Gastroesophageal sphincter (tissue), 3 donors: ENCODE results near the gene ZCWPW1.

Experiments used
- CTCF ChIP-seq, 4 experiments: fragments of 200-600 bp in 2 of 4; fragments of 450-650 bp in 2 of 4; sonication (generic) in 1 of 4; IDR thresholded peaks; one replicate each; pipeline ENCODE4 v1.5.1; 2017 to 2019; ENCODE audit warnings: antibody characterized with exemption in 4 of 4, mild to moderate bottlenecking in 2 of 4, moderate library complexity in 2 of 4
- POLR2A ChIP-seq, 2 donors: fragments of 450-650 bp; IDR thresholded peaks; one replicate each; pipeline ENCODE4 v1.6.1; 2017; ENCODE audit warnings: antibody characterized with exemption in 2 of 2, mild to moderate bottlenecking in 2 of 2, moderate library complexity in 1 of 2

DNA sequence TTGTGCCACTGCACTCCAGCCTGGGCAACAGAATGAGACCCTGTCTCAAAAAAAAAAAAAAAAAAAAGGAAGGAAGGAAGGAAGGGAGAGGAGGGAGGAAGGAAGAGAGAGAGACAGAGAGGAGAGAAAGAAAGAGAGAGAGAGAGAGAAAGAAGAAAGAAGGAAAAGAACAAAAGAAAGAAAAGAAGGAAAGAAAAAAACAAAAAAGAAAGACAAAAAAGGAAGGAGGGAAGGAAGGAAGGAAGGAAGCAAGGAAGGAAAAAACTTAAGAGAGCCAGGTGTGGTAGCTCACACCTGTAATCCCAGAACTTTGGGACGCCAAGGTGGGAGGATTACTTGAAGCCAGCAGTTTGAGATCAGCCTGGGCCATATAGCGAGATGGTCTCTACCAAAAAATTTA lies 36.3 kb upstream of the ZCWPW1 start:
- TF ChIP-seq POLR2A (IDR thresholded peaks at IDR 0.05) = no peak
- no peak for TF ChIP-seq CTCF (IDR thresholded peaks at IDR 0.05)
